Measurements from ENCODE around the gene NEK4.
"Not testable (repeated sequence)": the region's sequence is repeated elsewhere in the genome, so short reads cannot be mapped to it uniquely, and the experiment has no call there.

The NEK4 gene

GRCh38 chr3:52730681-52731080, 40.1 kb downstream of the NEK4 start:
- no peak for DNase-seq

GRCh38 chr3:52728753-52729152, 42.0 kb downstream of the NEK4 start:
- DNase-seq: not testable (repeated sequence)

- DNase-seq: no peak
These were observed 46.2 kb downstream of the NEK4 start for GRCh38 chr3:52724511-52724910.

- DNase-seq: no peak
These were observed 46.8 kb downstream of the NEK4 start for GRCh38 chr3:52723935-52724334.

GRCh38 chr3:52722491-52722890, 48.2 kb downstream of the NEK4 start:
- no peak for DNase-seq

GRCh38 chr3:52721730-52722008, 49.1 kb downstream of the NEK4 start:
- no peak for DNase-seq

GRCh38 chr3:52721002-52721729, 49.6 kb downstream of the NEK4 start:
- peak; percentile 19 for DNase-seq

- DNase-seq: no peak
These were observed 51.1 kb downstream of the NEK4 start for GRCh38 chr3:52719618-52720017.

GRCh38 chr3:52715714-52716305, 54.9 kb downstream of the NEK4 start:
- DNase-seq: no peak

- no peak for DNase-seq
These were observed 56.1 kb downstream of the NEK4 start for GRCh38 chr3:52714335-52715302.

GRCh38 chr3:52712291-52713212, 58.2 kb downstream of the NEK4 start:
- DNase-seq: no peak

- DNase-seq: no peak
These were observed 60.2 kb downstream of the NEK4 start for GRCh38 chr3:52710512-52710911.

GRCh38 chr3:52707585-52707984, 63.2 kb downstream of the NEK4 start:
- no peak for DNase-seq

- peak; percentile 92 for DNase-seq
These were observed 64.8 kb downstream of the NEK4 start, which contains the start of the genes GLT8D1 and SPCS1 for GRCh38 chr3:52705688-52706686. TSS of gene GLT8D1 (minus strand) at chr3:52705791. CDS start at chr3:52700460, 5,331 bp downstream. TSS of gene SPCS1 (plus strand) at chr3:52706106. CDS start at chr3:52706247, 141 bp downstream.

- no peak for DNase-seq
These were observed 65.4 kb downstream of the NEK4 start for GRCh38 chr3:52705438-52705687.

- DNase-seq: no peak
These were observed 65.9 kb downstream of the NEK4 start for GRCh38 chr3:52704611-52705437.

GRCh38 chr3:52703341-52703740, 67.4 kb downstream of the NEK4 start:
- no peak for DNase-seq

- DNase-seq: no peak
These were observed 73.1 kb downstream of the NEK4 start for GRCh38 chr3:52697632-52697965.

- no peak for DNase-seq
These were observed 73.7 kb downstream of the NEK4 start for GRCh38 chr3:52696830-52697631.

Data from suppressor macrophage treated with lipopolysaccharide for 4 hours (primary cell).